Measurements from ENCODE around the gene BLOC1S5. TPM values are rescaled to one million over a fixed set of nuclear protein-coding genes. Genes with fewer than 3 reads are reported as not detected.

The BLOC1S5 gene
- total RNA-seq: 20.8 TPM

DNA sequence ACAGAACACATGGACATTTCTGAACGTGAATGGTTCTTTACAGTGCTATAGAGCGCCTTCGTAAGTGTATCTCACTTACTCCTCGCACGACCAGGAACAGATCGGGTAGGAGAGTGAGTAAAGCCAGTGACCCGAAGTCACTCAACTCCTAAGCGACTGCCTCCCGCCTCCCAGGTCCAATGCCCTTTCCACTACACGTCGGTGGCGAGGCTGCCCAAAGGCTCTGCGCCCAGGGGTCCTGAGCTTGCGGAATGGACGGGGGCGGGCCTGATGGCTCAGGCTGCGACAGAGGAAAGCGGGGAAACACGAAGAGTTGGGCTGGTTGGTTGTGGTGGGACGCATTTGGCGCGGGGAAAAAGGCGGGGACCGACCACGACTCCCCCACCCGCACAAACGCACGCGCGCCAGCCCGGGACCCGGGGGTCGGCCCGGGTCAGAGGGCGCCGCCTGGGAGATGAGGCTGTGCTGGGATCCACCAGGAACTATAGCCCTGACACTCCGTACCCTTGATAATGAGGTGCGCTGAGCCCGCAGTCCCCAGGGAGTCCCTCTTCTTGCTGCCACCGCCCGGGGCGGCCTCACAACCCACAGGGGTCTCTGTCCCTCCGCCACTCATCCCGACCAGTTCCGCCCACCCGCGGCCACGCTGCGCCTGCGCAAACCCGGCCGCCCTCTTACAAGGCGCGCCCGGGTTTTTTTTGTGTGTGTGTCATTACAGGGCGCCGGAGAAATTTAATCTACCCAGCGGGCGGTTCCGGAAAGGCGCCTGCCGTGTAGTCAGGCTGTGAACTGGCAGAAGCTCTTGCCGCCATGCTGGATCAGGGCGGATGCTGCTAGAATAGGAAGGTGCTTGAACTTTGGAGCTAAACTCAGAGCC is at the start of gene BLOC1S5:
Gene BLOC1S5, minus strand, starts transcription at position 629 of the 877 bp plus-strand sequence. Its CDS starts 13 bp downstream, at position 616.
- DNase-seq (ENCODE audit: low spot score in 2 of 2) (peak; percentile 73 to 76), FAIRE-seq (no peak)

DNA sequence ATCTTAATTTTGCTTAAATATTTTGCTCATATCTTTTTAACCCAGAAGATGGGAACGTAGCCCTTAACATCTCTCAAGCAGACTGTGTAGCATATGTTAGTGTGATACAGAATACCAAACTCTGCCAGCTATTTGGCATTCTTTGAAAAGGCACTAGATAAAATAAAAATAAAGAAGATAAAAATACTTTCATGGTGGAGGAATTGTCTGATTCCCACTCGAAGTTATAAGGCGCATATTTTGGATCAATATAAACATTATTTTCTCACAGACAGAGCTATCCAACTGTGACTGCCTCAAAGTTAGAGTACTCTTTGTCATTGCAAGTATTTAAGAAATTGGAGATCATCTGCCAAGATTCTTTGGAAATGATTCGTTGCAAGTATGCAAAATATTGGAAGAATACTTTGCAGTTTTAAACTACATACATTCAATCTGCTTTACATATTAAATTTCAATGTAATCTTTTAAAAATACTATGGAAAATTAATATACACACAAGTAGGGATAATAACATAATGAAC is 49.0 kb upstream of the BLOC1S5 start:
- FAIRE-seq: no peak
- no peak for DNase-seq (ENCODE audit: low spot score in 2 of 2)

DNA sequence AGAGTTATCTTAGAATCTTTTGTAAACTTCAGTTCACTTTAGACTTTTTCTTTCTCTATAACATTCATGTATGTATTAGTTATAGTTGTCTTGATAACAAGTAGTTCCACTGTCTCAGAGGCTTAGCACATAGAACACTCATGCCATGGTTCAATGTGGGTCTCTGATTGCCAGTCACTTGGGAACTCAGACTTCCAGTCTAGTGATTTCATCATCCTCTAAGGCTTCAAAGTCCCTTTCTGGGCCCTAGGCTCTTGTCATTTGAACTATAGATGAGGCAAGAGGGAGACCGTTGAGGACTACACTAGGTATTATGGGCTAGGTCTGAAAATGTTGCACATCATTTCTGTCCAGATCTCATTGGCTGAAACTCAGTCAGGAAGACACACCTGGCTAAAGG is 46.5 kb upstream of the BLOC1S5 start:
- FAIRE-seq: no peak
- no peak for DNase-seq (ENCODE audit: low spot score in 2 of 2)

- no peak for DNase-seq (ENCODE audit: low spot score in 2 of 2)
- FAIRE-seq: no peak
Measured at GRCh38 chr6:8110117-8110721, 46.0 kb upstream of the BLOC1S5 start.

DNA sequence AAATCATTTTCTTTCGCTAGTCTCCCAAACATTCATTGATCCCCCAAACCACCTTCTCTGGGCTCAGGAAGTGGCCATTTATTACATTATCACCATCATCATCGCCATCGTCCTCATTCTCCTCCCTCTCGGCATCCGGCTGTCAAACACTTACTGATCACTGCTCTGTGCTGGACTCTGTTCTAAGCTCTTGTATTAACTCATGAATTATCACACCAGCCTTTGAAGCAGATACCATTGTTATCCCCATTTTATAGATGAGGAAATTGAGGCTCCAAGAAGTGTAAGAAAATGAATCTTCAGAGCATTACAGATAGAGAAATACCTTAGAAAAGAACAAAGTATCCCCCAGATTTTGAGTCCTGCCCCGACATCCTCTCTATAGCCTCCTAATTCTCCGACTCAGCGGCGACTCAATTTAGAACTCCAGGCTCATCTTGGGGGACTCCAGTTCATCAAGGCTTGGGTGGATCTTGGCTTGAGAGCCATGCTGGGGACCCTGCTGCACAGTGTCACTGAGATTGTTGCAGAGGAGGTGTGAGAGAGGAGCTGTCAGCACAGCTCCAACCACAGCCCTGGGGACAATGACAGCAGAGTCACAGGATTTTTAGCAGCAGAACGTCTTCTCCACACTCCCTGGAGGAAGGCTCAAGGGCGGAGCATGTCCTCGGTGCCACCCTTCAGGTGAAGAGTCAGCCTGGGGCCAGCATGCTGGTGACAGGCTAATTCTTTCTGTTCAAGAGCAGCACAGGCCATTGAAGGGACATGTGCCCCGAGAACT is 44.8 kb upstream of the BLOC1S5 start:
- DNase-seq (ENCODE audit: low spot score in 2 of 2) (no peak), FAIRE-seq (no peak)

DNA sequence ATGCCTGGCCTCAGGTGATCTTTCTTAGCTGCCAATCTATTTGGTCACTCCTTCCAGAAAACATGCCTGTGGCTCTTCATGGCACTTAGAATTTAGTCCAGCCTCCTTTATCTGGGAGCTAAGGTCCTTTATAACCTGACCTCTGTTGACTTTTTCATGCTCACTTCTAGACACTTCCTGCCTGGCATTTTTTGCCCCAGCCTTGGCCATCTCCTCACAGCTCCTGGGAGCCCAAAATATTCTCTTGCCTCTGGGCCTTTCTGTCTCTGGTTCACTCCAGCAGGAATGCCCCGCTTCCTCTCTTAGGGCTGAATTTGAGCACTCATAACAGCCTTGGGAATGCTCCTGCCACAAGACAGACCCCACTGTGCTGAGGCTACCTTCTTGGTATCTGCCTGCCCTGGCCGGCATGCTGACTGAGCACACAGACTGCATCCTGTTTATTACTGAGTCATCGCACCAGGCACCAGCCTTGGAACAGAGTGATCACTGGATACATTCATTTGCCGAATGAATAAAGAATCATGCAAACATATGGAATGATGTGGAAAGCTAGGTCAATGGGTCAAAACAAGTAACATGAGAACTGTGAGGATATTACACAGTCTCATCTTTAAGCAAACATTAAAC is 44.0 kb upstream of the BLOC1S5 start:
- FAIRE-seq (no peak), DNase-seq (ENCODE audit: low spot score in 2 of 2) (no peak)

- DNase-seq (ENCODE audit: low spot score in 2 of 2): no peak
- no peak for FAIRE-seq
Measured at GRCh38 chr6:8105791-8106190, 41.6 kb upstream of the BLOC1S5 start.

- DNase-seq (ENCODE audit: low spot score in 2 of 2): no peak
- FAIRE-seq: no peak
Measured at GRCh38 chr6:8103726-8104125, 39.5 kb upstream of the BLOC1S5 start.

DNA sequence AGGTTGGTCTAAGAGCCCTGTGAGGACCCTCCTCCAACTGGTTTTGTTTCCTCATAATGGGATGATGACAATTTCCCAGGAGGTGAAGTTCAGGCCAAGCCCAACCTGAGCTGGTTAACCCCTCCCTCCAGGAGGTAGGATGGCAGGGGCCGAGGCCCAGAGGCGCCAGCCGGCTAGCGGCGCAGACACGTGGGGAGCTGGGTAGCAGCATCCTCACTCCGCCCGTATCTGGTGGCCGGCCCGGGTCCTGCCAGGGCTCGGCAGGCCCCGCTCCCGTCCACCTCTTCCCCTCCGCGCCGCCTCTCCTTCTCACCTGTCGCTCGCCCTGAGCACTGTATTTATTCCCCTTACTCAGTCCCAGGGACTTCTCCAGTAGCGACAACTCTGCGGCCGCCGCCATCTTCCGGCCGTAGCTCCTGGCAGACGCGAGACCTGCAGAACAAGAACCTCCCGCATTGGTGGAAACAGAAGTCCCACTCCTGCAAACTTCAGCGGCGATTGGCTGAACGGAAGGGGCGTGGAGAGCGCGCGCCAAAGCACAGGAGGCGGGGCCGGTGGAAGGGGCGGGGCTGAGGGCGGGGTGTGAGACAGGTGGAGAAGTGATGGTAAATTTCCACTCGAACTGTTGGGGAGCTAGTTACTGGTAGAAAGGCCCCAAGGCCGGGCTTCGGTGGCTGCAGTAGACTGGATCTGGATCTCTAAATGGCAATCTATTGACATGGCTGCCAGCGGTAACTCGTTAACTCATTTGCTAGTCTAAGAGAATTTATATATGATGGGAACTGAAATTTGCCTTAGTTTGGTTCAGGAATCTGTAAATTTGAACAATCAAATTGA is 38.2 kb upstream of the BLOC1S5 start, which contains the start of gene EEF1E1:
Gene EEF1E1, minus strand, starts transcription at position 427 of the 837 bp plus-strand sequence. Its CDS starts 27 bp downstream, at position 400.
- DNase-seq (ENCODE audit: low spot score in 2 of 2): peak; percentile 83 to 90

GRCh38 chr6:8100159-8100854 is 36.1 kb upstream of the BLOC1S5 start:
- DNase-seq (ENCODE audit: low spot score in 2 of 2): no peak
- no peak for FAIRE-seq

More for the DNA sequence above, 38.2 kb upstream of the BLOC1S5 start, which contains the start of gene EEF1E1:
- FAIRE-seq: no peak

DNA sequence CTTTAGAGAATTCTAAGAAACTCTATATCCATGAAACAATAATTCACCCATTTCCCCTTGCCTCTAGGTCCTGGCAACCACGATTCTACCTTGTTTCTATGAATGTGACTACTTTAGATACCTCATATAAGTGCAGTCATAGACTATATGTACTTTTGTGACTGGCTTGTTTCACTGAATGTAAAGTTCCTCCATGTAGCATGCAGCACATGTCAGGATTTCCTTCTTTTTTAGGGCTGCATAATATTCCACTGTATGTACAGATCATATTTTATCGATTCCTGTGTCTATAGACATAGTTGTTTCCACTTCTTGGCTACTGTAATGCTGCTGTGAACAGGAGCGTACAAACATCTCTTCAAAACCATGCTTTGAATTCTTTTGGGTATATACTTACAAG is 26.5 kb upstream of the BLOC1S5 start:
- DNase-seq (ENCODE audit: low spot score in 2 of 2) (no peak), FAIRE-seq (no peak)

DNA sequence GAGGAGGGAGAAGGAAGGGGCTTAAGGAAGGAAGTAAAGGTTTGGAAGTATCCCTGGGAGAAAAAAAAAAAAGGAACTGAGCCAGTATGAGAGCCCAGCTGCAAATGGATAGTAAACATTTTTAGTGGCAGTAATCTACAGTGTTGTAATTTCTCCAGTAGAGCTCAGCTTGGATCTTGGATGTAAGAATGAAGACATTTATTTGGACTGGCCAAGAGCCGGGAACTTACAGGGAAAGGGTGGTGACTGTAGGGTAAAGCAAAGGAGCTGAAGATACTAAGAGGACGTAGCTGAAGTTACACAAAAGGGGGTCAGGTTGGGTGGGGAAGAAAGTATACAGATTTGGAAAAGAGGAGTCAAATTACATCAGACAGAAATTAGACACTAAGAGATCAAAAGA is 24.7 kb upstream of the BLOC1S5 start:
- DNase-seq (ENCODE audit: low spot score in 2 of 2): no peak
- FAIRE-seq: no peak

DNA sequence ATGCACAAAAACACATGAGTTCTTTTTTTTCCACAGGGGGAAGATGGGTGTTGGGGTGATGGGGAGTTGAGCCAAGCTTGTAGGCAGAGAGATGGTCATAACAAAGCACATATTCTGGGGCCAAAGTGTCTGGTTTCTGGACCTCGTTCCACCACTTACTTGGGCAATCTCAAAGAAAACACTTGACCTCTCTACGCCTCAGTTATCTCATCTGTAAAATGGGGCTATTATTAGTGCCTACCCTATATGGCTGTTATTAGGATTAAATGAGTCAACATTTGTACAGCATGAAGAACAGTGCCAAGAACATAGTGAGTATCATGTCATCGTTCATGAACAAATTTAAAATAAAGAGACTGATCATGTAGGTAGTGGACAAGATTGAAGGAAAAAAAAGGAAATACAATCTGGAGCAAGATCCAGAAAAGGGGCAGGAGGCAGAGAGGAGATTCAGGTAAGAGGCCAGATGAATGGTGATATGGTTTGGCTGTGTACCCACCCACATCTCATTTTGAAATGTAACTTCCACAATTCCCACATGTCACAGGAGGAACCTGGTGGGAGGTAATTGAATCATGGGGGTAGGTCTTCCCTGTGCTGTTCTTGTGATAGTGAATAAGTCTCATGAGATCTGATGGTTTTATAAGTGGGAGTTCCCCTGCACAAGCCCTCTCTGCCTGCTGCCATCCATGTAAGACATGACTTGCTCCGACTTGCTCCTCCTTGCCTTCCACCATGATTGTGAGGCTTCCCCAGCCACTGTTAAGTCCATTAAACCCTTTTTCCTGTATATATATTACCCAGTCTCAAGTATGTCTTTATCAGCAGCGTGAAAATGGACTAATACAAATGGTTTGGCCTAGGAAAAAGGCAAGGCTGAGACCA is 23.9 kb upstream of the BLOC1S5 start:
- FAIRE-seq: no peak
- no peak for DNase-seq (ENCODE audit: low spot score in 2 of 2)

GRCh38 chr6:8086755-8087306 is 22.6 kb upstream of the BLOC1S5 start:
- no peak for DNase-seq (ENCODE audit: low spot score in 2 of 2)
- FAIRE-seq: no peak

DNA sequence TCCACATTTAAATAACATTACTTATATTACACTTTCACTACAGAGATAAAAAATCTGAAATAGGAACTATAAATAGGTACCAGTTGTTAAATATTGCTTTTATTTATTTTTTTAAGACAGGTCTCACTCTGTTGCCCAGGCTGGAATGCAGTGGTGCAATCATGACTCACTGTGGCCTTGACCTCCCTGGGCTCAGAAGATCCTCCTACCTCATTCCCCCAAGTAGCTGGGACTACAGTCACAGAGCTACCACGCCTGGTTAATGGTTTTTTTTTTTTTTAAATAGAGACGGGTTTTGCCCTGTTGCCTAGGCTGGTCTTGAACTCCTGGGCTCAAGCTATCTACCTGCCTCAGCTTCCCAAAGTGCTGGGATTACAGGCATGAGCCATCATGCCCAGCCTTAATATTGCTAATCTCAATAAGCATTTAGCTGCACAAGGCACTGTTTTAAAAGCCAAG is 20.9 kb upstream of the BLOC1S5 start:
- no peak for FAIRE-seq

DNA sequence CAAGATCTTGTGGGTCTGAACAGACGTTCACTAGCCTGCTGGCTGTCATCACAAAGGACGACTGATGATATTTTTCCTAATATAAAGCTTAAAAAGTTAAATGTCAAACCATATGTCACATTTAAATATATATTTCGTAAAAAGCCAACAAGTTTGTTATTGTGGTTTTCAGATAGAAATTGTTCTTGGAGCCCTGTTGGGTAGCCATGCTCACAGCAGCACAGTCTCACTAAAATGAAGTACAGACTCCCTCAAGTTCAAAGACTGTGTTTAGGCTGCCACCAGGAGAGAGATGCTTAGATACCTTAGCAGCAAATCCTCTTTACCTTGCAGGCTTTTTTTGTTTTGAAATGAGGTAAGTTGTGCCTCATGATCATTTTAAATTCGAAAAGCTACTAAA is 20.4 kb upstream of the BLOC1S5 start:
- no peak for FAIRE-seq
- DNase-seq (ENCODE audit: low spot score in 2 of 2): no peak

More for the DNA sequence above, 20.9 kb upstream of the BLOC1S5 start:
- DNase-seq (ENCODE audit: low spot score in 2 of 2): no peak
